GM12874 (cell line): ENCODE data around the gene ARMH3.

ENCODE experiments used
- TF ChIP-seq, protein P1 (sequence below): IDR thresholded peaks from 2 replicates; pipeline ENCODE4 v1.5.1; 2011; ENCODE audit warnings: low read depth, mild to moderate bottlenecking, control low read depth, low read length, moderate library complexity; ENCODE audit not compliant: insufficient read depth

ARMH3 gene

DNA sequence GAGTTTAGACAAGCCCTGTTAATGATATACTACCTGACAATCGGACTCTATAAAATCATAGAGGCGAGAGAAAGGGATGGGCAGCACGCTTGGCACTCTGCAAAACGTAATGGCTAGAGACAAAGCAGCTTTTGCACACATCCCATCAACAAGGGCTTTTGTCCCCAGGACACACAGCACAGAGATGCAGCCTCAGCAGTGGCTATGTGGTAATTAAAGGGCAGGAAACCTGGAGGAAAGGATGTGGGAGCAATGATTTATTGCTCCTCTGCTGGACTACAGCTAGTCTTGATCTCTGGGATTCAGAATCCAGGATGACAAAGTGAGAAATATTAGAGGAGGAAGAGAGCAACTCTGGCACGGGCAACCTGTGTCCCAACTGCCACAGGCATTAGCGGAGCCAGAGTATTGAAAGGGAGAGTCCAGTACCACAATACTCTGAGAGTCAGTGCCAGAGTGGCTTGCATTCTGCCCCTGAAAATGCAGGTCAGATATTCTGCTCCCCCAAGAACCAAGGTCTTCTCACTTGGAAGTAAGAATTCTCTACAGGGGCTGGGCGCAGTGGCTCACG is 96.5 kb downstream of the ARMH3 start:
- TF ChIP-seq, protein P1, sequence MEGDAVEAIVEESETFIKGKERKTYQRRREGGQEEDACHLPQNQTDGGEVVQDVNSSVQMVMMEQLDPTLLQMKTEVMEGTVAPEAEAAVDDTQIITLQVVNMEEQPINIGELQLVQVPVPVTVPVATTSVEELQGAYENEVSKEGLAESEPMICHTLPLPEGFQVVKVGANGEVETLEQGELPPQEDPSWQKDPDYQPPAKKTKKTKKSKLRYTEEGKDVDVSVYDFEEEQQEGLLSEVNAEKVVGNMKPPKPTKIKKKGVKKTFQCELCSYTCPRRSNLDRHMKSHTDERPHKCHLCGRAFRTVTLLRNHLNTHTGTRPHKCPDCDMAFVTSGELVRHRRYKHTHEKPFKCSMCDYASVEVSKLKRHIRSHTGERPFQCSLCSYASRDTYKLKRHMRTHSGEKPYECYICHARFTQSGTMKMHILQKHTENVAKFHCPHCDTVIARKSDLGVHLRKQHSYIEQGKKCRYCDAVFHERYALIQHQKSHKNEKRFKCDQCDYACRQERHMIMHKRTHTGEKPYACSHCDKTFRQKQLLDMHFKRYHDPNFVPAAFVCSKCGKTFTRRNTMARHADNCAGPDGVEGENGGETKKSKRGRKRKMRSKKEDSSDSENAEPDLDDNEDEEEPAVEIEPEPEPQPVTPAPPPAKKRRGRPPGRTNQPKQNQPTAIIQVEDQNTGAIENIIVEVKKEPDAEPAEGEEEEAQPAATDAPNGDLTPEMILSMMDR = no peak

DNA sequence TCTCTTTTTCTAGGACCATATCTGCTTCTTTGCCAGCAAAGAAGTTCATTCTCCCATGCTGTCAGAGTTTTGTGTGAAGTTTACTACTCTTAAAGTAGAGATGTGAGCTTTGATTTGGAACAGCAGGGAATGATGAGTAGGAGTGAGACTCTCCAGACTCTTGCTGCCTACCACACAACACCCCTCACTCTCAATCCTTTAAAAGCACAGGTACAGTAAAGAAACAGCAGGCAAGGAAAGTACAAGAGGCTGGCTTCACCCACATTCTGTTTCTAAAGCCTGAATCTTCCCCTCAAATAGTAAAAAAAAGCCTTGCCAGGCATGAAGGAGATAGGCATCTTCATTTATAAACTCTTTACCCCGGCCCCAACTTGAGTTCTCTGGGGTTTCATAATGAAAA is 97.3 kb downstream of the ARMH3 start:
- TF ChIP-seq, protein P1 = no peak

DNA sequence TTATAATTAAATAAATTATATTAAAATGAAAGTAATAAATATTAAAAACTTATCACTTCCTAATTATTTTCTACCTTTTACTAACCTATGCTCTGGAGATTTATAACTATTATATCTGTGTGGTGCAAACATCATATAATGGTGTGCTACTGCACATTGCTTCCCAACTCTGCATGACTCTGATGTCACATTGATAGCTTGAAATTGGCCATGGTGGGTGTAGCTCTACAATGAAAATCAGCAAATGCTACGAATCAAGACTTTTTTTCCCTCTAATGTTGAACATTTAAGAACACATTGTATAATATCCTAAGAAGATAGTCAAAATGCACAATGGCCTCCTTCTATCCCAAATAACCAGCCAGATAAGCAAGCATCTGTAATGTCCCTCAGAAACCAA is 99.1 kb downstream of the ARMH3 start:
- TF ChIP-seq, protein P1 = no peak

DNA sequence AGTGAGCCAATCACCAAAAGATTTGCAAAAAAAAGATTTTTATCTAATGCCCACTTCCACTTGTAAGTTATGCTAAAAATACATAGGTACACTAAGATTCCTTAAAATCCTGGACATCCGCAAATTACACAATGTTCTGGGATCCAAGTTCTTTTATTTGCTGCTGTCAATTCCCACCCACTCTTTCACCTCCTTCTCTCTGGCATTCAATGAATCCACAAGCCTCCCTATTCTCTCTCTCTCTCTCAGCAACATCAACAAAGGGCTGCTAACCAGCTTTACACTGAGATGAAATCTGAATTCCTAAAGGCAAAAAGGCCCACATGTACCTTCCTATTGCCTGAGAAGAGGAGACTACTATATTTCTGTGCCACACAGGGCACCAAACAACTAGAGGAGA is 99.9 kb downstream of the ARMH3 start:
- TF ChIP-seq, protein P1 = no peak

DNA sequence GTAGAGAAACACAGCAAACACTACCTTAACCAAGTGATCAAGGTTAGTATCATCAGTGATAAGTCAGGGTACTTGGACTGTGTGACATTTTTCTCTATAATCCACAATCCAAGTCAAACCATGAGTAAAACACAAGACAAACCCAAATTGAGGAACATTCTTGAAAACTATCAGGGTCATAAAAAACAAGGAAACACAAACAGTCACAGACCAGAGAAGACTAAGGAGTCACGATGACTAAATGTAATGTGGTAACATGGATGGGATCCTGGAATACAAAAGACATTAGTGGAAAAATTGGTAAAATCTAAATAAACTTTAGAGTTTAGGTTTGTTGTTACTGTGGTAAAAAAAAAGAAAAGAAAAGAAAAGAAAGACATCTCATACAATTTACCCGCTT is 103.8 kb downstream of the ARMH3 start:
- TF ChIP-seq, protein P1 = no peak

DNA sequence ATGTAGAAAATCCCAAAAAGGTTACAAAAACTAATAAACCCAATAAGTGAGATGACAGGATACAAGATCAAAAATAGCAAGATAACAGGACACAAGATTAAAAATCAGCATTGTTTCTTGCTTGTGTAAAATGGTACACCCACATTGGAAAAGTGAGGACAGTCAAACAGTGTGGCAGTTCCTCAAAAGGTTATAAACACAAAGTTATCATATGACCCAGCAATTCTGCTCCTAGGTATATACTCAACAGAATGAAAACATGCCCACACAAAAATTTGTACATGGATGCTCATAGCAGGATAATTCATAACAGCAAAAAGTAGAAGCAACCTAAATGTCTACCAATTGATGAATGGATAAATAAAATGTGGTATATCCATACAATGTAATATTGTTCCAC is 105.8 kb downstream of the ARMH3 start:
- TF ChIP-seq, protein P1 = no peak

DNA sequence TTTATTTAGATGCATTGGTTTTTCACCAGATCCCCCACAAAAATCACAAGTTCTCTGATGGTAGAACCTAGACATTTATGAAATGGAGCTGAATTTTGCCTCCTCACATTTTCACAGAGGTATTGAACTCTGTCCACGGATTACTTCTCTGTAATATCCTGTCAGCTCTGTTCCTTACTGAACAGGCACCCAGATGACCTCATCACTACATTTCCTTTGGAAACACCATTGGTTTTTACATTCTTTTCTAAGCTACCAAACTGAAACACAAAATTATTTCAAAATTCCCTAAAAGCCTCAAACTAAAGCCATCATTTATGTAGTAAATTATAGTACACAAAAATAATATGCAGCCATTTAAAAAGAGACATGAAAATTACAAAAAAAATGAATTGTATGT is 114.1 kb downstream of the ARMH3 start:
- TF ChIP-seq, protein P1 = no peak
